GM21360 (cell line): ENCODE data around the gene RPS24.

ENCODE experiments used
- ATAC-seq: cut with Tn5 transposase; IDR thresholded peaks from one replicate; pipeline ENCODE4 v1.9.1; 2021; ENCODE audit warnings: mild to moderate bottlenecking, moderate library complexity; ENCODE audit not compliant: unreplicated experiment

Gene RPS24

GRCh38 chr10:78025685-78026364 lies 7.8 kb upstream of the RPS24 start:
- ATAC-seq: no peak

GRCh38 chr10:78028438-78029268 lies 5.0 kb upstream of the RPS24 start:
- no peak for ATAC-seq

GRCh38 chr10:78029269-78030226 lies 4.1 kb upstream of the RPS24 start, which contains the start of gene POLR3A:
POLR3A (minus strand) TSS chr10:78029515; CDS start chr10:78029407, 108 bp downstream.
- ATAC-seq: peak; percentile 53

- no peak for ATAC-seq
Measured at GRCh38 chr10:78033387-78033636, 351 bp upstream of the RPS24 start.

- no peak for ATAC-seq
Measured at GRCh38 chr10:78035025-78035424, 1.4 kb downstream of the RPS24 start.

- no peak for ATAC-seq
Measured at GRCh38 chr10:78035437-78035836, 1.8 kb downstream of the RPS24 start.

GRCh38 chr10:78035933-78036583 lies 2.4 kb downstream of the RPS24 start:
- no peak for ATAC-seq

GRCh38 chr10:78038105-78038504 lies 4.4 kb downstream of the RPS24 start:
- ATAC-seq: no peak

GRCh38 chr10:78038791-78039547 lies 5.3 kb downstream of the RPS24 start:
- ATAC-seq: no peak

GRCh38 chr10:78039743-78040142 lies 6.1 kb downstream of the RPS24 start:
- no peak for ATAC-seq

GRCh38 chr10:78041170-78042057 lies 7.8 kb downstream of the RPS24 start:
- ATAC-seq: no peak

- ATAC-seq: no peak
Measured at GRCh38 chr10:78042058-78042751, 8.5 kb downstream of the RPS24 start.

GRCh38 chr10:78042752-78043104 lies 9.1 kb downstream of the RPS24 start:
- no peak for ATAC-seq

GRCh38 chr10:78044179-78044578 lies 10.5 kb downstream of the RPS24 start:
- no peak for ATAC-seq

GRCh38 chr10:78044699-78045098 lies 11.0 kb downstream of the RPS24 start:
- no peak for ATAC-seq

GRCh38 chr10:78045237-78045636 lies 11.6 kb downstream of the RPS24 start:
- peak; percentile 64 for ATAC-seq

- ATAC-seq: no peak
Measured at GRCh38 chr10:78045856-78046255, 12.2 kb downstream of the RPS24 start.

GRCh38 chr10:78046711-78047269 lies 13.1 kb downstream of the RPS24 start:
- no peak for ATAC-seq
